ENCODE data around the gene PAX8. TPM values are rescaled to one million over a fixed set of nuclear protein-coding genes. Genes with fewer than 3 reads are reported as not detected.
"Not testable (repeated sequence)": the region's sequence is repeated elsewhere in the genome, so short reads cannot be mapped to it uniquely, and the experiment has no call there.

The PAX8 gene
- total RNA-seq, 1 experiment from 2014 or later, result 0.15 TPM

GRCh38 chr2:113300281-113300680 is 21.6 kb upstream of the PAX8 start:
- no peak for TF ChIP-seq CTCF (IDR thresholded peaks at IDR 0.05)
- TF ChIP-seq SIN3A (IDR thresholded peaks at IDR 0.05; ENCODE audit: borderline replicate concordance, insufficient read depth, low read depth, low read length), result no peak
- no peak for TF ChIP-seq TCF7L2 (IDR thresholded peaks at IDR 0.05; ENCODE audit: low read depth, low read length)
- no peak for TF ChIP-seq REST (IDR thresholded peaks at IDR 0.05; ENCODE audit: insufficient read depth in 1 of 2, low read depth in 2 of 2, low read length in 1 of 2)
- no TSS peak for BruUV-seq (replicated peaks)
- in situ Hi-C loops (cut with HindIII; ENCODE audit: low pct_unique_long_range_greater_than_20kb, low sequenced_read_pairs) (no loop called here), intact Hi-C loops (cut with micrococcal nuclease; ENCODE audit: unreplicated experiment) (no loop called here)
- ChIA-PET CTCF (no interaction called here), POLR2A (no interaction called here)
- Histone ChIP-seq H3K27me3 (ENCODE audit: control insufficient read depth, insufficient read depth, low read length) (no peaks in the 10 kb centered on the region), H3K27ac (ENCODE audit: low read length) (no peak overlapping the region), H3K4me1 (ENCODE audit: control insufficient read depth, insufficient read depth, low read length) (no peaks in the 10 kb centered on the region), H3K4me3 (ENCODE audit: low read depth in 2 of 2, low read length in 2 of 2) (no peak overlapping the region), H3K9me3 (ENCODE audit: control insufficient read depth, insufficient read depth, low read depth, low read length) (no peaks in the 10 kb centered on the region), H3K36me3 (ENCODE audit: control insufficient read depth, insufficient read depth, low read length) (no peaks in the 10 kb centered on the region)
- ATAC-seq, result no peak
- no peak for DNase-seq (ENCODE audit: low read depth, low spot score)

GRCh38 chr2:113298176-113298575 is 19.5 kb upstream of the PAX8 start:
- Histone ChIP-seq H3K27me3 (ENCODE audit: control insufficient read depth, insufficient read depth, low read length) (no peaks in the 10 kb centered on the region), H3K4me3 (ENCODE audit: low read depth in 2 of 2, low read length in 2 of 2) (no peak overlapping the region), H3K9me3 (ENCODE audit: control insufficient read depth, insufficient read depth, low read depth, low read length) (no peaks in the 10 kb centered on the region), H3K36me3 (ENCODE audit: control insufficient read depth, insufficient read depth, low read length) (no peaks in the 10 kb centered on the region), H3K4me1 (ENCODE audit: control insufficient read depth, insufficient read depth, low read length) (no peaks in the 10 kb centered on the region), H3K27ac (ENCODE audit: low read length) (no peak overlapping the region)
- CTCF ChIA-PET, result no interaction called here
- no TSS peak for BruUV-seq (replicated peaks)
- ATAC-seq (no peak), DNase-seq (ENCODE audit: low read depth, low spot score) (no peak)
- in situ Hi-C loops (cut with HindIII; ENCODE audit: low pct_unique_long_range_greater_than_20kb, low sequenced_read_pairs), result no loop called here
- intact Hi-C loops (cut with micrococcal nuclease; ENCODE audit: unreplicated experiment), result no loop called here
- TF ChIP-seq CTCF (IDR thresholded peaks at IDR 0.05), result no peak
- POLR2A ChIA-PET, result no interaction called here

GRCh38 chr2:113297590-113297989 is 18.9 kb upstream of the PAX8 start:
- DNase-seq (ENCODE audit: low read depth, low spot score); BruUV-seq (replicated peaks); in situ Hi-C loops (cut with HindIII; ENCODE audit: low pct_unique_long_range_greater_than_20kb, low sequenced_read_pairs); H3K36me3 ChIP-seq (ENCODE audit: control insufficient read depth, insufficient read depth, low read length); H3K27me3 ChIP-seq (ENCODE audit: control insufficient read depth, insufficient read depth, low read length); H3K27ac ChIP-seq (ENCODE audit: low read length); H3K4me3 ChIP-seq (ENCODE audit: low read depth in 2 of 2, low read length in 2 of 2); intact Hi-C loops (cut with micrococcal nuclease; ENCODE audit: unreplicated experiment); H3K9me3 ChIP-seq (ENCODE audit: control insufficient read depth, insufficient read depth, low read depth, low read length); ATAC-seq; POLR2A ChIA-PET; H3K4me1 ChIP-seq (ENCODE audit: control insufficient read depth, insufficient read depth, low read length): not testable (repeated sequence)
- CTCF ChIA-PET, result interaction anchor here (0.6 kb wide), 1 partner anchor 93 kb away, joined by 5 read pairs; no protein-coding TSS in a partner anchor
- TF ChIP-seq CTCF (IDR thresholded peaks at IDR 0.05), result peak; percentile 61

All from Panc1 (cell line).